GM18858 (cell line): ENCODE data around the gene TEX2.
"Not testable (repeated sequence)": the region's sequence is repeated elsewhere in the genome, so short reads cannot be mapped to it uniquely, and the experiment has no call there.

ENCODE experiments used
- ATAC-seq: cut with Tn5 transposase; IDR thresholded peaks from one replicate; pipeline ENCODE4 v1.9.1; 2021; ENCODE audit not compliant: unreplicated experiment

TEX2 gene

GRCh38 chr17:64185557-64185956 lies 77.5 kb downstream of the TEX2 start:
- ATAC-seq = not testable (repeated sequence)

- ATAC-seq = no peak
Measured at GRCh38 chr17:64185101-64185500, 78.0 kb downstream of the TEX2 start.

GRCh38 chr17:64183815-64184214 lies 79.2 kb downstream of the TEX2 start:
- ATAC-seq = no peak

- no peak for ATAC-seq
Measured at GRCh38 chr17:64182325-64183012, 80.6 kb downstream of the TEX2 start.

GRCh38 chr17:64180089-64181073 lies 82.7 kb downstream of the TEX2 start:
- ATAC-seq = no peak

- ATAC-seq = not testable (repeated sequence)
Measured at GRCh38 chr17:64179024-64179423, 84.0 kb downstream of the TEX2 start.

- no peak for ATAC-seq
Measured at GRCh38 chr17:64178011-64178825, 84.8 kb downstream of the TEX2 start.

GRCh38 chr17:64177311-64178010 lies 85.6 kb downstream of the TEX2 start:
- ATAC-seq = no peak

GRCh38 chr17:64176556-64176955 lies 86.5 kb downstream of the TEX2 start:
- ATAC-seq = no peak

GRCh38 chr17:64174686-64175456 lies 88.2 kb downstream of the TEX2 start:
- ATAC-seq = no peak

GRCh38 chr17:64173646-64174045 lies 89.4 kb downstream of the TEX2 start:
- ATAC-seq = no peak

GRCh38 chr17:64172510-64172909 lies 90.5 kb downstream of the TEX2 start:
- no peak for ATAC-seq

- ATAC-seq = no peak
Measured at GRCh38 chr17:64171041-64171440, 92.0 kb downstream of the TEX2 start.

- no peak for ATAC-seq
Measured at GRCh38 chr17:64170286-64170685, 92.8 kb downstream of the TEX2 start.

GRCh38 chr17:64167666-64168065 lies 95.4 kb downstream of the TEX2 start:
- not testable (repeated sequence) for ATAC-seq

- ATAC-seq = no peak
Measured at GRCh38 chr17:64166876-64167275, 96.2 kb downstream of the TEX2 start.

- ATAC-seq = no peak
Measured at GRCh38 chr17:64165347-64165746, 97.7 kb downstream of the TEX2 start.

- ATAC-seq = no peak
Measured at GRCh38 chr17:64164596-64165285, 98.3 kb downstream of the TEX2 start.

- no peak for ATAC-seq
Measured at GRCh38 chr17:64163468-64163867, 99.6 kb downstream of the TEX2 start.
